ENCODE measurements around the gene IMPA2.

Gene IMPA2

DNA sequence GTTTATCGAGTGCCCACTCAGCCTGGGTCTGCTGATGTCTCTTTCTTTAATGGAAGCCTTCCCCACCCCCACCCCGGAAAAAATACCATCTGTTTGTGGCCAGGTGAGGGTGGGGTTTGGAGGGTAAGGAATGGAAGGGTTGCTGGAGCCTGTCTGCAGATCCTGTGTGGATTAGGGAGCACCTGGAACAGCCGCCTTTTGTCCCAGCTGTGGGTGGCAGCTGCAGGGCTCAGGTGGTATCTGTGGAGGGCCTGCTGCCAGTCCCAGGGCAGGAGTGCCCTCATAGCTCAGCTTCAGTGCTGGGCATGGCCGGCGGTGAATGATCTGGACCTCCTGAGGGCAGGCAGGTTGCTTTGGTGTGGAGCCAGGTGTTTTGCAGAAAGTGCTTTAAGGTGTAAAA lies 45.3 kb downstream of the IMPA2 start:
- TF ChIP-seq ZFX (IDR thresholded peaks at IDR 0.05), result no peak
- TF ChIP-seq, protein P1, sequence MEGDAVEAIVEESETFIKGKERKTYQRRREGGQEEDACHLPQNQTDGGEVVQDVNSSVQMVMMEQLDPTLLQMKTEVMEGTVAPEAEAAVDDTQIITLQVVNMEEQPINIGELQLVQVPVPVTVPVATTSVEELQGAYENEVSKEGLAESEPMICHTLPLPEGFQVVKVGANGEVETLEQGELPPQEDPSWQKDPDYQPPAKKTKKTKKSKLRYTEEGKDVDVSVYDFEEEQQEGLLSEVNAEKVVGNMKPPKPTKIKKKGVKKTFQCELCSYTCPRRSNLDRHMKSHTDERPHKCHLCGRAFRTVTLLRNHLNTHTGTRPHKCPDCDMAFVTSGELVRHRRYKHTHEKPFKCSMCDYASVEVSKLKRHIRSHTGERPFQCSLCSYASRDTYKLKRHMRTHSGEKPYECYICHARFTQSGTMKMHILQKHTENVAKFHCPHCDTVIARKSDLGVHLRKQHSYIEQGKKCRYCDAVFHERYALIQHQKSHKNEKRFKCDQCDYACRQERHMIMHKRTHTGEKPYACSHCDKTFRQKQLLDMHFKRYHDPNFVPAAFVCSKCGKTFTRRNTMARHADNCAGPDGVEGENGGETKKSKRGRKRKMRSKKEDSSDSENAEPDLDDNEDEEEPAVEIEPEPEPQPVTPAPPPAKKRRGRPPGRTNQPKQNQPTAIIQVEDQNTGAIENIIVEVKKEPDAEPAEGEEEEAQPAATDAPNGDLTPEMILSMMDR (conservative IDR thresholded peaks at IDR 0.05), result no peak
- H3K27ac ChIP-seq, result no peak overlapping the region

DNA sequence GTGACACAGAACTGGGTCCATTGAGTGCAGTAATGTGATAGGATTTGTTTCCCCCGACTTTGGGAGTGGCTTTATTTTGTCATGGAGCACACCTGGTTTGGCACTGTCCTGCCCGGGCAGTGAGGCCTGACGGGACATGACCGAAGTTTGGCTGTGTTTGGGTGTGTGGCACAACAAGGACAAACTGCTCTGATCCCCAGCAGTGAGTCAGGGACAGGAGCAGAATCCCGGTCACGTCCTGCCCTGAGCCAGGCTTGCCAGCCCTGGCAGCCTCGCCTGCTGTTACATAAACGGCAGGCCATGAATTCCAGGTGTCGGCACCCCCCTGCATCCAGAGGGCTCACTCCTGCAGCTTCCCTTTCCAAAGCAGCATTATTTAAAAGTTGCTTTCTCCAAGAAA lies 45.7 kb downstream of the IMPA2 start:
- no peak for TF ChIP-seq ZFX (IDR thresholded peaks at IDR 0.05)
- TF ChIP-seq, protein P1 (conservative IDR thresholded peaks at IDR 0.05), result no peak
- no peak overlapping the region for H3K27ac ChIP-seq

DNA sequence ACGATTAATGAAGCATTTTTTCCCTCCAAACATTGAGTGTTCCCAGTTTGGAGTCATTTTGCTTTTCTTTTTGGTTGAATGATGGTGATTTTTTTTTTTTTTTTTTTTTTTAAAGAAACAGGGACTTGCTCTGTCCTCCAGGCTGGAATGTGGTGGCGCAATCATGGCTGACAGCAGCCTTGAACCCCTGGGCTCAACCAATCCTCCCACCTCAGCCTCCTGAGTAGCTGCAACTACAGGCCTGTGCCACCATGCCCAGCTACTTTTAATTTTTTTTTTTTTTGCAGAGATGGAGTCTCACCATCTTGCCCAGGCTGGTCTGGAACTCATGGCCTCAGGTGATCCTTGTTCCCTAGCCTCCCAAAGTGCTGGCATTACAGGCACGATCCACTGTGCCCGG lies 46.2 kb downstream of the IMPA2 start:
- TF ChIP-seq ZFX (IDR thresholded peaks at IDR 0.05), result no peak
- TF ChIP-seq, protein P1 (conservative IDR thresholded peaks at IDR 0.05), result no peak
- no peak overlapping the region for H3K27ac ChIP-seq

DNA sequence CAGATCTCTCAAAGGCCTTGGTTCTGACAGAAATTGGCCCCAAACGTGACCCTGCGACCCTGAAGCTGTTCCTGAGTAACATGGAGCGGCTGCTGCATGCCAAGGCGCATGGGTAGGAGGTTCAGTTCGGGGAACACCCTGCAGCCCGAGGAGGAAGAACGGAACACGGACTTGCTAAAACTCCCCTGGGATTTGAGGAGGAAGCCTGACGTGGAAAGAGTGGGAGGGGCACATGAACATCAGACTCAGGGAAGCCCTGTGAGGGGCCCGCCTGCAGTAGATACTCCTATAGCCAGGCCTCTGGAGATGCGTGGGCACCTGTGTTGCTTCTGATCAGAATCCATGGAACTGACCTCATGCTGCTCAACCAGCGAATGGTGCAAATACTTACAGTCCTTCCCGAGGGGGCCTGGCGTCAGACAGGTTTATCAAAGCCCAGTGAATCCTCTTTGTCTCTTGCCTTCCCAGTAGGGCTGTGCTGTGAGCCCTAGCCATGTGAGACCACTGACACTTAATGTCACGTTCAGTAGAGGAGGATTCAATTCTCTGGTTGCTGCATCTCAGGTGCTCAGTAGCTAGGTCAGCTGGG lies 46.8 kb downstream of the IMPA2 start:
- TF ChIP-seq, protein P1 (conservative IDR thresholded peaks at IDR 0.05), result no peak
- TF ChIP-seq ZFX (IDR thresholded peaks at IDR 0.05), result no peak
- H3K27ac ChIP-seq, result no peak overlapping the region

DNA sequence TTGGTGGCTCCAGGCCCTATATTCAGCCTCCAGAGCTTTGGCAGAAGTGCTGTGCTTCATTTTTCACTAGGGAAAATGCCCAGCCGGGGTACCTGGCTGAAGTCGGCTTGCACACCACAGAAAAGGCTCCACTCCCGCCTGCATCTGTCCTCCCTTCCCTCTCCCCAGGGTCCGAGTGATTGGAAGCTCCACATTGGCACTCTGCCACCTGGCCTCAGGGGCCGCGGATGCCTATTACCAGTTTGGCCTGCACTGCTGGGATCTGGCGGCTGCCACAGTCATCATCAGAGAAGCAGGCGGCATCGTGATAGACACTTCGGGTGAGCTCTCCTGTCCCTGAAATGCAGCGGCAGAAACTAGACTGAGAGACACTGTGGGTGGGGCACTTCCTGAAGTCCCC lies 47.4 kb downstream of the IMPA2 start:
- TF ChIP-seq ZFX (IDR thresholded peaks at IDR 0.05), result no peak
- TF ChIP-seq, protein P1 (conservative IDR thresholded peaks at IDR 0.05), result no peak
- no peak overlapping the region for H3K27ac ChIP-seq

DNA sequence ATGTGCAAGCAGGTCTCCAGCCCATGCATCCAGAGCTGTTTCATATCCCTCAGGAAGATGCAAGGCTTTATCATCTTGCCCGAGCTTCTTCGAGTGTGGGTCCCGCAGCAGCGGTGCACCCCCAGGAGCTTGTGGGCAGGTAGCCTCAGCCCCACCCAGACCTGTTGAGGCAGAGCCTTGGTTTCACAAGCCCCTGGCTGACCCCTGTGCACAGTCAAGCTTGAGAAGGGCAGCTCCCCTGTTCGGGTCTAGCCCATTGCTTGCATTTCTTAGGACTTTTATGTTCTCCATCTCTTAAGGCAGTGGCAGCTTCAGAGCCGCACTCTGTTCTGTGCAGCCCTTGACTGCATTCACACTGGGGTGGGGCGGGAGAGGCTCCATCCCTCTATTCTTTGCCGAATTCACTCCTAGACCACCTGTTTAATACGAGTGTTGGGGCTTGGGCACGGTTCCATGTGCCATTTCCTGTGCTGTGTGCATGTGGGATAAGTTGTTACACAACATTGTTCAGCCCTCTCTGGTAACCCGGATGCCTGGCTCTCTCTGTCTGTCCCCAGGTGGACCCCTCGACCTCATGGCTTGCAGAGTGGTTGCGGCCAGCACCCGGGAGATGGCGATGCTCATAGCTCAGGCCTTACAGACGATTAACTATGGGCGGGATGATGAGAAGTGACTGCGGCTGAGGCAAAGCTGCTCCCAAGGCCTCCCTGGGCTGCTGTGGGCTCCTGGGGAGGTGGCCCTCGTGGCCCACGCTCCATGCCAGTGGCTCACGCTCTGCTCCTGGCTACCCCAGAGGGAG lies 48.7 kb downstream of the IMPA2 start:
- TF ChIP-seq, protein P1 (conservative IDR thresholded peaks at IDR 0.05), result no peak
- TF ChIP-seq ZFX (IDR thresholded peaks at IDR 0.05), result no peak
- no peak overlapping the region for H3K27ac ChIP-seq

DNA sequence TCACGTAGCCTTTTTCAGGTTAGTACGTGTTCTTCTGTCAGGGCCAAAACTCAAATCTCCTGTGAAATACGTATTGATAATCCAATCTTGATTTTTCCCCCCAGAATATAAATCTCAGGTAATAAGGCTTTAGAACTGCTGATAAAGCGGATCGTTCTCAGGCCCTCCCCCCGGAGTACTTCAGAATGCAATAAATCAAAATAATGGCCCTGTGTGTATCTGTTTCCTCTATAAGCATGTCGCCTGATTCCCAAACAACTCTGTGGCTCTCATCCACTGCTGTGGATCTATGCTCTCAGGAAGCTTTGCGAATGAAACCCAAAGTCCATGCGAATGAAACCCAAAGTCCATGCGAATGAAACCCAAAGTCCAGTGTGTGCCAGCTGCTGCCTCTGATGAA lies 49.4 kb downstream of the IMPA2 start:
- H3K27ac ChIP-seq, result no peak overlapping the region
- TF ChIP-seq ZFX (IDR thresholded peaks at IDR 0.05), result no peak
- TF ChIP-seq, protein P1 (conservative IDR thresholded peaks at IDR 0.05), result no peak

Measured in C4-2B (cell line).